GM21515 (cell line): Measurements from ENCODE around the gene HERPUD2.
"Not testable (repeated sequence)": the region's sequence is repeated elsewhere in the genome, so short reads cannot be mapped to it uniquely, and the experiment has no call there.

Experiments
- ATAC-seq: cut with Tn5 transposase; IDR thresholded peaks from one replicate; pipeline ENCODE4 v1.9.1; 2021; ENCODE audit not compliant: unreplicated experiment

Gene HERPUD2

GRCh38 chr7:35714862-35715261 is 19.9 kb upstream of the HERPUD2 start:
- no peak for ATAC-seq

- no peak for ATAC-seq
Measured at GRCh38 chr7:35714407-35714806, 19.5 kb upstream of the HERPUD2 start.

GRCh38 chr7:35712563-35713226 is 17.8 kb upstream of the HERPUD2 start:
- ATAC-seq: no peak

- no peak for ATAC-seq
Measured at GRCh38 chr7:35707422-35707821, 12.5 kb upstream of the HERPUD2 start.

GRCh38 chr7:35705932-35706461 is 11.1 kb upstream of the HERPUD2 start:
- ATAC-seq: no peak

- ATAC-seq: no peak
Measured at GRCh38 chr7:35704261-35704660, 9.3 kb upstream of the HERPUD2 start.

- ATAC-seq: no peak
Measured at GRCh38 chr7:35702541-35702940, 7.6 kb upstream of the HERPUD2 start.

- peak; percentile 54 for ATAC-seq
Measured at GRCh38 chr7:35701287-35701900, 6.5 kb upstream of the HERPUD2 start.

- ATAC-seq: no peak
Measured at GRCh38 chr7:35700865-35701264, 5.9 kb upstream of the HERPUD2 start.

- no peak for ATAC-seq
Measured at GRCh38 chr7:35700333-35700732, 5.4 kb upstream of the HERPUD2 start.

GRCh38 chr7:35699796-35700305 is 4.9 kb upstream of the HERPUD2 start:
- no peak for ATAC-seq

- ATAC-seq: not testable (repeated sequence)
Measured at GRCh38 chr7:35698382-35698781, 3.4 kb upstream of the HERPUD2 start.

- ATAC-seq: no peak
Measured at GRCh38 chr7:35697414-35698175, 2.7 kb upstream of the HERPUD2 start.

- ATAC-seq: no peak
Measured at GRCh38 chr7:35695987-35696386, 1.1 kb upstream of the HERPUD2 start.

GRCh38 chr7:35695473-35695850 is 527 bp upstream of the HERPUD2 start:
- no peak for ATAC-seq

GRCh38 chr7:35694161-35694783 is 663 bp downstream of the HERPUD2 start:
- peak; percentile 15 for ATAC-seq

GRCh38 chr7:35691827-35692307 is 3.1 kb downstream of the HERPUD2 start:
- peak; percentile 22 for ATAC-seq

- ATAC-seq: no peak
Measured at GRCh38 chr7:35691366-35691765, 3.6 kb downstream of the HERPUD2 start.

- ATAC-seq: not testable (repeated sequence)
Measured at GRCh38 chr7:35690614-35691013, 4.3 kb downstream of the HERPUD2 start.

GRCh38 chr7:35685781-35686180 is 9.2 kb downstream of the HERPUD2 start:
- no peak for ATAC-seq
